K562 (cell line): ENCODE results near the gene LMO2. TPM values are rescaled to one million over a fixed set of nuclear protein-coding genes. Genes with fewer than 3 reads are reported as not detected.
A peak's percentile ranks its signal among the peaks of the same experiment; 100 is the strongest.

Experiments used
- CREBBP ChIP-seq: IDR thresholded peaks from one replicate; pipeline ENCODE4 v1.6.1; 2012; ENCODE audit warnings: low read depth, mild to moderate bottlenecking, control low read depth, inconsistent platforms, low read length
- FOSL1 ChIP-seq: fragments of 200-800 bp; sonication (Bioruptor generic); conservative IDR thresholded peaks from 2 replicates; pipeline ENCODE4 v1.6.1; 2016; ENCODE audit warnings: missing genetic modification characterization, missing compliant biosample characterization
- GATAD2A ChIP-seq: fragments of 450-650 bp; IDR thresholded peaks from 2 replicates; pipeline ENCODE4 v1.6.1; 2017
- PCBP1 ChIP-seq: fragments of 200-400 bp; formaldehyde crosslinking; IDR thresholded peaks from 2 replicates; pipeline ENCODE4 v1.6.1; 2018; ENCODE audit warnings: mild to moderate bottlenecking, low read depth, low read length; ENCODE audit not compliant: poor library complexity, severe bottlenecking
- RBBP5 ChIP-seq: fragments of 200-600 bp; sonication (generic); IDR thresholded peaks from 2 replicates; pipeline ENCODE4 v1.6.1; 2012; ENCODE audit warnings: borderline replicate concordance, mild to moderate bottlenecking, low read length, control low read depth, inconsistent platforms; ENCODE audit not compliant: insufficient read depth, poor library complexity, severe bottlenecking
- SRSF9 ChIP-seq: fragments of 200-400 bp; formaldehyde crosslinking; IDR thresholded peaks from 2 replicates; pipeline ENCODE4 v1.6.1; 2017; ENCODE audit warnings: low read depth, low read length, borderline replicate concordance
- ZNF239 ChIP-seq: fragments of 250-450 bp; sonication (Bioruptor Pico); IDR thresholded peaks from 2 replicates; pipeline ENCODE4 v1.4.0; 2020; ENCODE audit warnings: mild to moderate bottlenecking
- polyA plus RNA-seq, 8 experiments: library from polyadenylated mRNA; depleted of rRNA in 4 of 8; stranded (reverse) in 5 of 8; unstranded in 3 of 8; fragments of >200 nt; fragmentation: Nextera tagmentation in 2 of 8; fragmentation: Illumina TruSeq in 1 of 8; extraction: Ambion mirVana in 2 of 8; extraction: Trizol in 1 of 8; gene quantifications; 2 replicates each; pipeline versions ENCODE4 v1.2.1 to v1.2.3, GENCODE V29; 2011 to 2014; ENCODE audit warnings: inconsistent platforms in 1 of 8, missing spikeins in 1 of 8
- total RNA-seq, 7 experiments: library from RNA; depleted of rRNA in 6 of 7; stranded (reverse); fragments of >200 nt in 6 of 7; fragmentation: Illumina TruSeq in 2 of 7; extraction: Trizol in 2 of 7; gene quantifications; 2 replicates each; pipeline versions ENCODE4 v1.2.1 to v1.2.3, GENCODE V29; 2011 to 2021; ENCODE audit warnings: low replicate concordance in 1 of 7
- TF ChIP-seq, protein P1 (sequence below), 2 experiments: fragments of 250-450 bp in 1 of 2; fragments of 450-650 bp in 1 of 2; sonication (Bioruptor Pico) in 1 of 2; IDR thresholded peaks; 2 replicates each; pipeline versions ENCODE4 v1.6.1 to v1.8.0; 2016 to 2021; ENCODE audit warnings: mild to moderate bottlenecking in 2 of 2, moderate library complexity in 2 of 2, missing compliant biosample characterization in 1 of 2, missing genetic modification characterization in 1 of 2
- TF ChIP-seq, protein P2 (sequence below): fragments of 250-450 bp; sonication (Bioruptor Pico); IDR thresholded peaks from 2 replicates; pipeline ENCODE4 v1.5.0; 2021
- TF ChIP-seq, protein P3 (sequence below), 2 experiments: IDR thresholded peaks; 2 replicates each; pipeline ENCODE4 v1.6.1; 2011; ENCODE audit warnings: borderline replicate concordance in 1 of 2, control low read depth in 1 of 2, low read depth in 1 of 2, low read length in 1 of 2, mild to moderate bottlenecking in 1 of 2, mixed read lengths in 1 of 2, moderate library complexity in 1 of 2; ENCODE audit not compliant: insufficient read depth in 1 of 2, insufficient read length in 1 of 2, poor library complexity in 1 of 2, severe bottlenecking in 1 of 2; ENCODE audit errors: extremely low read depth in 1 of 2
- TF ChIP-seq, protein P4 (sequence below): fragments of 250-450 bp; sonication (Bioruptor Pico); IDR thresholded peaks from 2 replicates; pipeline ENCODE4 v1.9.0; 2021; ENCODE audit warnings: mild to moderate bottlenecking, inconsistent platforms
- TF ChIP-seq, protein P5 (sequence below), 2 experiments: fragments of 450-650 bp in 1 of 2; sonication (generic) in 1 of 2; formaldehyde crosslinking; conservative IDR thresholded peaks; 2 replicates each; pipeline versions ENCODE4 v1.4.0 to v1.8.1; 2020 to 2022; ENCODE audit warnings: mild to moderate bottlenecking in 1 of 2, missing genetic modification reagents in 1 of 2
- TF ChIP-seq, protein P6 (sequence below): fragments of 450-650 bp; IDR thresholded peaks from 2 replicates; pipeline ENCODE4 v1.6.1; 2018; ENCODE audit not compliant: partially characterized antibody

The LMO2 gene
- total and polyA plus RNA-seq, 9 of the 15 experiments (the other 6 are each of a cell fraction or from before 2014, with no cell fraction given) = 6.9 to 126 (median 91.5) TPM

DNA sequence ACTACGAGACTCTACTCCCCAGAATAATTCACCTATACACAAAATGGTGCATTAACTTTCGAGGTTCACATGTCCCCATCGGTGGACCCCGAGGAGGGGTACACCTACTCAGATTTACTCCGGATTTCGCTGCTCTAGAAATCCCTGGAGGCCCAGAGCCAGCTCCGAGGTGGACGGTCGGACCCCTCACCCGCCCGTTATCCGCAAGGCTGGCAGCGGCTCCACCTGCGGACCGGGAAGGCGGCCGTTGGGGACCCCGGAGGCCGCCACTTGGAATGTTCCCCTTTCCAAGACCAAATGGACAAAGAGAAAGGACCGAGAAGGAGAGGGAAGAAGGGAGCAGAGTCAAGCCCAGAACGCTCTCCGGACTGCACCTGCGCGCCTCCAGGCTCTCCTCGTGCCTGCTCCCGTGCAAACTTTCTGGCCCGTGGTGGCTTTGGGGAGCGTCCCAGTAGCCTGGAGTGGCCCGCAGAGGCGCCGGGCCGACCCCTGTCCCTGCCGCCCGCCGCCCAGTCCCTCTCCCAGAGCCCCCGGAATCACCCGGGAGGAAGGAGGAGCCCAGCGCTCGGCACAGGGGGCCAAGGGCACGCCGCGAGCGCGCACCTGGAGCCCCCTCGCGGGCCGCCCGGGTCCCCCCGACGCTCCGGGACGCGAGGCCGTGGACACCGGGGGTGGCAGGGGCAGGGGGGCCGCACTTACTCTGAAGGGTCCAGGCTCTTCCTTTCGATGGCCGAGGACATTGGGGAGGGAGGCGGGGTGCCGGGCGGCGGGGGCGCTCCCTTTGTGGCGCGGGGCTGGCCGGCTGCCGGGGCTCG, 23.0 kb downstream of the LMO2 start (continued):
- TF ChIP-seq, protein P1, sequence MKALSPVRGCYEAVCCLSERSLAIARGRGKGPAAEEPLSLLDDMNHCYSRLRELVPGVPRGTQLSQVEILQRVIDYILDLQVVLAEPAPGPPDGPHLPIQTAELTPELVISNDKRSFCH (CRISPR knock-in tag; IDR thresholded peaks at IDR 0.05) = no peak
- TF ChIP-seq, protein P1 (tag; IDR thresholded peaks at IDR 0.05) = 0 out of 2 replicates have a peak, but pooled peaks have one; percentile 22
- TF ChIP-seq GATAD2A (no peak), RBBP5 (peak; percentile 73), SRSF9 (no peak), ZNF239 (no peak), FOSL1 (no peak), CREBBP (no peak), PCBP1 (no peak)
- TF ChIP-seq, protein P2, sequence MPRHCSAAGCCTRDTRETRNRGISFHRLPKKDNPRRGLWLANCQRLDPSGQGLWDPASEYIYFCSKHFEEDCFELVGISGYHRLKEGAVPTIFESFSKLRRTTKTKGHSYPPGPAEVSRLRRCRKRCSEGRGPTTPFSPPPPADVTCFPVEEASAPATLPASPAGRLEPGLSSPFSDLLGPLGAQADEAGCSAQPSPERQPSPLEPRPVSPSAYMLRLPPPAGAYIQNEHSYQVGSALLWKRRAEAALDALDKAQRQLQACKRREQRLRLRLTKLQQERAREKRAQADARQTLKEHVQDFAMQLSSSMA (CRISPR knock-in tag) = no peak
- TF ChIP-seq, protein P3, sequence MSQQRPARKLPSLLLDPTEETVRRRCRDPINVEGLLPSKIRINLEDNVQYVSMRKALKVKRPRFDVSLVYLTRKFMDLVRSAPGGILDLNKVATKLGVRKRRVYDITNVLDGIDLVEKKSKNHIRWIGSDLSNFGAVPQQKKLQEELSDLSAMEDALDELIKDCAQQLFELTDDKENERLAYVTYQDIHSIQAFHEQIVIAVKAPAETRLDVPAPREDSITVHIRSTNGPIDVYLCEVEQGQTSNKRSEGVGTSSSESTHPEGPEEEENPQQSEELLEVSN (IDR thresholded peaks at IDR 0.05; ENCODE audit: borderline replicate concordance in 1 of 2, extremely low read depth in 1 of 2, insufficient read depth in 1 of 2, insufficient read length in 1 of 2, low read depth in 1 of 2, low read length in 1 of 2, poor library complexity in 1 of 2, severe bottlenecking in 1 of 2) = peak in 1 of 2 experiments; percentile 50
- TF ChIP-seq, protein P4, sequence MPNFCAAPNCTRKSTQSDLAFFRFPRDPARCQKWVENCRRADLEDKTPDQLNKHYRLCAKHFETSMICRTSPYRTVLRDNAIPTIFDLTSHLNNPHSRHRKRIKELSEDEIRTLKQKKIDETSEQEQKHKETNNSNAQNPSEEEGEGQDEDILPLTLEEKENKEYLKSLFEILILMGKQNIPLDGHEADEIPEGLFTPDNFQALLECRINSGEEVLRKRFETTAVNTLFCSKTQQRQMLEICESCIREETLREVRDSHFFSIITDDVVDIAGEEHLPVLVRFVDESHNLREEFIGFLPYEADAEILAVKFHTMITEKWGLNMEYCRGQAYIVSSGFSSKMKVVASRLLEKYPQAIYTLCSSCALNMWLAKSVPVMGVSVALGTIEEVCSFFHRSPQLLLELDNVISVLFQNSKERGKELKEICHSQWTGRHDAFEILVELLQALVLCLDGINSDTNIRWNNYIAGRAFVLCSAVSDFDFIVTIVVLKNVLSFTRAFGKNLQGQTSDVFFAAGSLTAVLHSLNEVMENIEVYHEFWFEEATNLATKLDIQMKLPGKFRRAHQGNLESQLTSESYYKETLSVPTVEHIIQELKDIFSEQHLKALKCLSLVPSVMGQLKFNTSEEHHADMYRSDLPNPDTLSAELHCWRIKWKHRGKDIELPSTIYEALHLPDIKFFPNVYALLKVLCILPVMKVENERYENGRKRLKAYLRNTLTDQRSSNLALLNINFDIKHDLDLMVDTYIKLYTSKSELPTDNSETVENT (CRISPR knock-in tag) = peak; percentile 16; the same call in 1 of the 2 replicates
- TF ChIP-seq, protein P5, sequence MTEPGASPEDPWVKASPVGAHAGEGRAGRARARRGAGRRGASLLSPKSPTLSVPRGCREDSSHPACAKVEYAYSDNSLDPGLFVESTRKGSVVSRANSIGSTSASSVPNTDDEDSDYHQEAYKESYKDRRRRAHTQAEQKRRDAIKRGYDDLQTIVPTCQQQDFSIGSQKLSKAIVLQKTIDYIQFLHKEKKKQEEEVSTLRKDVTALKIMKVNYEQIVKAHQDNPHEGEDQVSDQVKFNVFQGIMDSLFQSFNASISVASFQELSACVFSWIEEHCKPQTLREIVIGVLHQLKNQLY (CRISPR knock-in tag; conservative IDR thresholded peaks at IDR 0.05) = no peak
- TF ChIP-seq, protein P6, sequence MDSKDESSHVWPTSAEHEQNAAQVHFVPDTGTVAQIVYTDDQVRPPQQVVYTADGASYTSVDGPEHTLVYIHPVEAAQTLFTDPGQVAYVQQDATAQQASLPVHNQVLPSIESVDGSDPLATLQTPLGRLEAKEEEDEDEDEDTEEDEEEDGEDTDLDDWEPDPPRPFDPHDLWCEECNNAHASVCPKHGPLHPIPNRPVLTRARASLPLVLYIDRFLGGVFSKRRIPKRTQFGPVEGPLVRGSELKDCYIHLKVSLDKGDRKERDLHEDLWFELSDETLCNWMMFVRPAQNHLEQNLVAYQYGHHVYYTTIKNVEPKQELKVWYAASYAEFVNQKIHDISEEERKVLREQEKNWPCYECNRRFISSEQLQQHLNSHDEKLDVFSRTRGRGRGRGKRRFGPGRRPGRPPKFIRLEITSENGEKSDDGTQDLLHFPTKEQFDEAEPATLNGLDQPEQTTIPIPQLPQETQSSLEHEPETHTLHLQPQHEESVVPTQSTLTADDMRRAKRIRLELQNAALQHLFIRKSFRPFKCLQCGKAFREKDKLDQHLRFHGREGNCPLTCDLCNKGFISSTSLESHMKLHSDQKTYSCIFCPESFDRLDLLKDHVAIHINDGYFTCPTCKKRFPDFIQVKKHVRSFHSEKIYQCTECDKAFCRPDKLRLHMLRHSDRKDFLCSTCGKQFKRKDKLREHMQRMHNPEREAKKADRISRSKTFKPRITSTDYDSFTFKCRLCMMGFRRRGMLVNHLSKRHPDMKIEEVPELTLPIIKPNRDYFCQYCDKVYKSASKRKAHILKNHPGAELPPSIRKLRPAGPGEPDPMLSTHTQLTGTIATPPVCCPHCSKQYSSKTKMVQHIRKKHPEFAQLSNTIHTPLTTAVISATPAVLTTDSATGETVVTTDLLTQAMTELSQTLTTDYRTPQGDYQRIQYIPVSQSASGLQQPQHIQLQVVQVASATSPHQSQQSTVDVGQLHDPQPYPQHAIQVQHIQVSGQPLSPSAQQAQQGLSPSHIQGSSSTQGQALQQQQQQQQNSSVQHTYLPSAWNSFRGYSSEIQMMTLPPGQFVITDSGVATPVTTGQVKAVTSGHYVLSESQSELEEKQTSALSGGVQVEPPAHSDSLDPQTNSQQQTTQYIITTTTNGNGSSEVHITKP = peak; percentile 11
